HepG2 (cell line): ENCODE measurements around the gene DCST2. TPM values are rescaled to one million over a fixed set of nuclear protein-coding genes. Genes with fewer than 3 reads are reported as not detected.

ENCODE experiments used
- BHLHE40 ChIP-seq: IDR thresholded peaks from 2 replicates; pipeline ENCODE4 v1.6.1; 2011; ENCODE audit warnings: low read length, improper control_type of control experiment
- CHD4 ChIP-seq: fragments of 200-600 bp; sonication (generic); IDR thresholded peaks from 2 replicates; pipeline ENCODE4 v1.7.0; 2017; ENCODE audit warnings: mild to moderate bottlenecking, low read length, borderline replicate concordance
- GABPB1 ChIP-seq: IDR thresholded peaks from 2 replicates; pipeline ENCODE4 v1.6.1; 2016; ENCODE audit warnings: mild to moderate bottlenecking, missing genetic modification reagents, moderate library complexity, missing compliant biosample characterization
- HNRNPH1 ChIP-seq: fragments of 200-400 bp; formaldehyde crosslinking; optimal IDR thresholded peaks from 2 replicates; pipeline ENCODE3; 2017; ENCODE audit warnings: mild to moderate bottlenecking, low read depth, low read length
- ISX ChIP-seq: sonication (generic); formaldehyde crosslinking; conservative IDR thresholded peaks from 2 replicates; pipeline ENCODE4 v1.5.0; 2020; ENCODE audit warnings: missing genetic modification reagents
- RXRA ChIP-seq: sonication (generic); formaldehyde crosslinking; IDR thresholded peaks from 2 replicates; pipeline ENCODE4 v1.5.1; 2020; ENCODE audit warnings: missing genetic modification reagents
- TMF1 ChIP-seq: sonication (generic); formaldehyde crosslinking; IDR thresholded peaks from 2 replicates; pipeline ENCODE4 v1.8.1; 2022; ENCODE audit warnings: low read depth, missing genetic modification reagents
- ZNF230 ChIP-seq: sonication (generic); formaldehyde crosslinking; IDR thresholded peaks from 2 replicates; pipeline ENCODE4 v1.4.0; 2020; ENCODE audit warnings: mild to moderate bottlenecking, missing genetic modification reagents
- ZNF280B ChIP-seq: sonication (generic); formaldehyde crosslinking; IDR thresholded peaks from 2 replicates; pipeline ENCODE4 v1.5.0; 2020; ENCODE audit warnings: missing genetic modification reagents, mild to moderate bottlenecking, borderline replicate concordance
- ZNF572 ChIP-seq: sonication (generic); formaldehyde crosslinking; IDR thresholded peaks from 2 replicates; pipeline ENCODE4 v1.5.1; 2020; ENCODE audit warnings: mild to moderate bottlenecking, missing genetic modification reagents
- ZNF574 ChIP-seq: sonication (generic); formaldehyde crosslinking; IDR thresholded peaks from 2 replicates; pipeline ENCODE4 v1.4.0; 2020; ENCODE audit warnings: missing genetic modification reagents
- ZNF691 ChIP-seq: sonication (generic); formaldehyde crosslinking; IDR thresholded peaks from 2 replicates; pipeline ENCODE4 v1.4.0; 2020; ENCODE audit warnings: missing genetic modification reagents, low read depth, mild to moderate bottlenecking, borderline replicate concordance
- ZNF883 ChIP-seq: sonication (generic); formaldehyde crosslinking; IDR thresholded peaks from 2 replicates; pipeline ENCODE4 v1.5.1; 2020; ENCODE audit warnings: mild to moderate bottlenecking, missing genetic modification reagents; ENCODE audit errors: not compliant biosample characterization
- polyA plus RNA-seq, 8 experiments: library from polyadenylated mRNA; depleted of rRNA in 3 of 8; stranded (reverse) in 7 of 8; unstranded in 1 of 8; fragments of >200 nt; fragmentation: Illumina TruSeq in 4 of 8; extraction: Trizol in 4 of 8; gene quantifications; 2 replicates each; pipeline versions ENCODE4 v1.2.1 to v1.2.3, GENCODE V29; 2011 to 2016; ENCODE audit warnings: low read depth in 4 of 8, missing spikeins in 1 of 8, mixed read lengths in 1 of 8; ENCODE audit not compliant: insufficient read depth in 1 of 8
- total RNA-seq, 5 experiments: library from RNA; depleted of rRNA; stranded (reverse); fragments of >200 nt; fragmentation: Illumina TruSeq; extraction: Trizol; gene quantifications; 2 replicates each; pipeline ENCODE4 v1.2.3, GENCODE V29; 2016; ENCODE audit warnings: low read depth in 1 of 5
- TF ChIP-seq, protein P1 (sequence below), 2 experiments: sonication (generic) in 1 of 2; formaldehyde crosslinking in 1 of 2; IDR thresholded peaks; 2 replicates each; pipeline versions ENCODE4 v1.4.0 to v1.6.1; 2018 to 2020; ENCODE audit warnings: missing genetic modification reagents in 2 of 2, borderline replicate concordance in 1 of 2, low read depth in 1 of 2, mild to moderate bottlenecking in 1 of 2, missing biosample characterization in 1 of 2
- TF ChIP-seq, protein P2 (sequence below): sonication (generic); formaldehyde crosslinking; IDR thresholded peaks from 2 replicates; pipeline ENCODE4 v1.4.0; 2020; ENCODE audit warnings: missing genetic modification reagents
- TF ChIP-seq, protein P3 (sequence below): sonication (generic); formaldehyde crosslinking; IDR thresholded peaks from 2 replicates; pipeline ENCODE4 v1.8.0; 2022; ENCODE audit warnings: missing genetic modification reagents, mild to moderate bottlenecking, borderline replicate concordance

The DCST2 gene
- total and polyA plus RNA-seq, 2 of the 13 experiments (the other 11 are each of a cell fraction or from before 2014, with no cell fraction given): 0.74 TPM; not detected in 1

GRCh38 chr1:155061381-155062150 lies 28.0 kb upstream of the DCST2 start (continued):
- peak; percentile 15; the same call in 1 of the 2 replicates for TF ChIP-seq ZNF574 (CRISPR knock-in tag)
- no peak for TF ChIP-seq ZNF883
- TF ChIP-seq, protein P1, sequence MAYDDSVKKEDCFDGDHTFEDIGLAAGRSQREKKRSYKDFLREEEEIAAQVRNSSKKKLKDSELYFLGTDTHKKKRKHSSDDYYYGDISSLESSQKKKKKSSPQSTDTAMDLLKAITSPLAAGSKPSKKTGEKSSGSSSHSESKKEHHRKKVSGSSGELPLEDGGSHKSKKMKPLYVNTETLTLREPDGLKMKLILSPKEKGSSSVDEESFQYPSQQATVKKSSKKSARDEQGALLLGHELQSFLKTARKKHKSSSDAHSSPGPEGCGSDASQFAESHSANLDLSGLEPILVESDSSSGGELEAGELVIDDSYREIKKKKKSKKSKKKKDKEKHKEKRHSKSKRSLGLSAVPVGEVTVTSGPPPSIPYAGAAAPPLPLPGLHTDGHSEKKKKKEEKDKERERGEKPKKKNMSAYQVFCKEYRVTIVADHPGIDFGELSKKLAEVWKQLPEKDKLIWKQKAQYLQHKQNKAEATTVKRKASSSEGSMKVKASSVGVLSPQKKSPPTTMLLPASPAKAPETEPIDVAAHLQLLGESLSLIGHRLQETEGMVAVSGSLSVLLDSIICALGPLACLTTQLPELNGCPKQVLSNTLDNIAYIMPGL (CRISPR knock-in tag; IDR thresholded peaks at IDR 0.05; ENCODE audit: borderline replicate concordance in 1 of 2, low read depth in 1 of 2): peak in 1 of 2 experiments; percentile 47; a peak in 1 of 4 replicates
- TF ChIP-seq, protein P2, sequence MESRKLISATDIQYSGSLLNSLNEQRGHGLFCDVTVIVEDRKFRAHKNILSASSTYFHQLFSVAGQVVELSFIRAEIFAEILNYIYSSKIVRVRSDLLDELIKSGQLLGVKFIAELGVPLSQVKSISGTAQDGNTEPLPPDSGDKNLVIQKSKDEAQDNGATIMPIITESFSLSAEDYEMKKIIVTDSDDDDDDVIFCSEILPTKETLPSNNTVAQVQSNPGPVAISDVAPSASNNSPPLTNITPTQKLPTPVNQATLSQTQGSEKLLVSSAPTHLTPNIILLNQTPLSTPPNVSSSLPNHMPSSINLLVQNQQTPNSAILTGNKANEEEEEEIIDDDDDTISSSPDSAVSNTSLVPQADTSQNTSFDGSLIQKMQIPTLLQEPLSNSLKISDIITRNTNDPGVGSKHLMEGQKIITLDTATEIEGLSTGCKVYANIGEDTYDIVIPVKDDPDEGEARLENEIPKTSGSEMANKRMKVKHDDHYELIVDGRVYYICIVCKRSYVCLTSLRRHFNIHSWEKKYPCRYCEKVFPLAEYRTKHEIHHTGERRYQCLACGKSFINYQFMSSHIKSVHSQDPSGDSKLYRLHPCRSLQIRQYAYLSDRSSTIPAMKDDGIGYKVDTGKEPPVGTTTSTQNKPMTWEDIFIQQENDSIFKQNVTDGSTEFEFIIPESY (CRISPR knock-in tag): peak; percentile 24; the same call in 1 of the 2 replicates
- 0 out of 2 replicates have a peak, but pooled peaks have one; percentile 24 for TF ChIP-seq TMF1 (CRISPR knock-in tag)
- peak; percentile 21; the same call in 1 of the 2 replicates for TF ChIP-seq BHLHE40
- TF ChIP-seq ZNF280B: peak; percentile 26; the same call in 1 of the 2 replicates
- TF ChIP-seq, protein P3, sequence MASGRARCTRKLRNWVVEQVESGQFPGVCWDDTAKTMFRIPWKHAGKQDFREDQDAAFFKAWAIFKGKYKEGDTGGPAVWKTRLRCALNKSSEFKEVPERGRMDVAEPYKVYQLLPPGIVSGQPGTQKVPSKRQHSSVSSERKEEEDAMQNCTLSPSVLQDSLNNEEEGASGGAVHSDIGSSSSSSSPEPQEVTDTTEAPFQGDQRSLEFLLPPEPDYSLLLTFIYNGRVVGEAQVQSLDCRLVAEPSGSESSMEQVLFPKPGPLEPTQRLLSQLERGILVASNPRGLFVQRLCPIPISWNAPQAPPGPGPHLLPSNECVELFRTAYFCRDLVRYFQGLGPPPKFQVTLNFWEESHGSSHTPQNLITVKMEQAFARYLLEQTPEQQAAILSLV (CRISPR knock-in tag): peak; percentile 48; the same call in 1 of the 2 replicates
- TF ChIP-seq ZNF572: 0 out of 2 replicates have a peak, but pooled peaks have one; percentile 52
- TF ChIP-seq ISX: no peak
- TF ChIP-seq HNRNPH1: no peak
- TF ChIP-seq ZNF691 (CRISPR knock-in tag): peak; percentile 49; the same call in 1 of the 2 replicates
- TF ChIP-seq ZNF230 (CRISPR knock-in tag): 0 out of 2 replicates have a peak, but pooled peaks have one; percentile 30
- no peak for TF ChIP-seq CHD4
- peak; percentile 33 for TF ChIP-seq RXRA
- TF ChIP-seq GABPB1: peak; percentile 49; the same call in 1 of the 2 replicates
